SK-N-SH treated with all-trans-retinoic acid at 6 μM for 48 hours (cell line): ENCODE measurements around the gene FBXW4.

Experiments
- ATAC-seq: fragments of 200-7000 bp; cut with Tn5 transposase; 3 replicates; pipeline ENCODE4 v1.9.1; 2020; ENCODE audit warnings: mild to moderate bottlenecking, moderate library complexity
- BACH2 ChIP-seq: fragments of 250-450 bp; sonication (Bioruptor Pico); IDR thresholded peaks from 2 replicates; pipeline ENCODE4 v1.9.0; 2021; ENCODE audit warnings: mild to moderate bottlenecking, borderline replicate concordance
- CREB5 ChIP-seq: fragments of 250-450 bp; sonication (Bioruptor Pico); IDR thresholded peaks from 2 replicates; pipeline ENCODE4 v1.5.1; 2020; ENCODE audit warnings: low read depth, mild to moderate bottlenecking, moderate library complexity
- CSDC2 ChIP-seq: fragments of 250-450 bp; sonication (Bioruptor Pico); IDR thresholded peaks from 2 replicates; pipeline ENCODE4 v1.5.0; 2020; ENCODE audit warnings: mild to moderate bottlenecking, moderate library complexity
- CSRNP3 ChIP-seq: fragments of 250-450 bp; sonication (Bioruptor Pico); IDR thresholded peaks from 2 replicates; pipeline ENCODE4 v1.5.1; 2021; ENCODE audit warnings: mild to moderate bottlenecking, moderate library complexity
- ESRRG ChIP-seq: fragments of 250-450 bp; sonication (Bioruptor Pico); IDR thresholded peaks from 2 replicates; pipeline ENCODE4 v1.6.1; 2021; ENCODE audit warnings: mild to moderate bottlenecking
- ISL1 ChIP-seq: fragments of 250-450 bp; sonication (Bioruptor Pico); IDR thresholded peaks from 2 replicates; pipeline ENCODE4 v2.1.2; 2022; ENCODE audit warnings: mild to moderate bottlenecking, moderate library complexity
- POU6F1 ChIP-seq: fragments of 250-450 bp; sonication (Bioruptor Pico); IDR thresholded peaks from 2 replicates; pipeline ENCODE4 v1.8.0; 2021; ENCODE audit warnings: low read depth, mild to moderate bottlenecking, moderate library complexity, borderline replicate concordance
- PPARA ChIP-seq: fragments of 250-450 bp; sonication (Bioruptor Pico); IDR thresholded peaks from 2 replicates; pipeline ENCODE4 v1.5.0; 2020; ENCODE audit warnings: mild to moderate bottlenecking, borderline replicate concordance
- RARB ChIP-seq: fragments of 250-450 bp; sonication (Bioruptor Pico); IDR thresholded peaks from 2 replicates; pipeline ENCODE4 v1.8.0; 2021; ENCODE audit warnings: mild to moderate bottlenecking, moderate library complexity
- SNAI2 ChIP-seq: fragments of 250-450 bp; sonication (Bioruptor Pico); IDR thresholded peaks from 2 replicates; pipeline ENCODE4 v1.5.0; 2020; ENCODE audit warnings: mild to moderate bottlenecking, moderate library complexity
- TOX ChIP-seq: fragments of 250-450 bp; sonication (Bioruptor Pico); IDR thresholded peaks from 2 replicates; pipeline ENCODE4 v1.8.0; 2021; ENCODE audit warnings: mild to moderate bottlenecking, moderate library complexity, borderline replicate concordance
- TSHZ2 ChIP-seq: fragments of 250-450 bp; sonication (Bioruptor Pico); IDR thresholded peaks from 2 replicates; pipeline ENCODE4 v1.5.0; 2020; ENCODE audit warnings: mild to moderate bottlenecking, moderate library complexity
- ZC3H10 ChIP-seq: fragments of 250-450 bp; sonication (Bioruptor Pico); IDR thresholded peaks from 2 replicates; pipeline ENCODE4 v1.5.1; 2021; ENCODE audit warnings: mild to moderate bottlenecking, moderate library complexity
- ZFP3 ChIP-seq: fragments of 250-450 bp; sonication (Bioruptor Pico); IDR thresholded peaks from 2 replicates; pipeline ENCODE4 v1.5.0; 2020; ENCODE audit warnings: mild to moderate bottlenecking, moderate library complexity
- ZFP30 ChIP-seq: fragments of 450-650 bp; formaldehyde crosslinking; IDR thresholded peaks from 2 replicates; pipeline ENCODE4 v1.5.0; 2022; ENCODE audit warnings: mild to moderate bottlenecking, moderate library complexity
- ZNF565 ChIP-seq: fragments of 450-650 bp; formaldehyde crosslinking; conservative IDR thresholded peaks from 2 replicates; pipeline ENCODE4 v1.5.0; 2020; ENCODE audit warnings: low read depth, mild to moderate bottlenecking, moderate library complexity
- ZNF70 ChIP-seq: fragments of 450-650 bp; formaldehyde crosslinking; IDR thresholded peaks from 2 replicates; pipeline ENCODE4 v1.5.0; 2020; ENCODE audit warnings: mild to moderate bottlenecking, moderate library complexity
- ZNF8 ChIP-seq: fragments of 450-650 bp; formaldehyde crosslinking; IDR thresholded peaks from 2 replicates; pipeline ENCODE4 v1.5.0; 2020; ENCODE audit warnings: mild to moderate bottlenecking, moderate library complexity

FBXW4 gene

GRCh38 chr10:101602761-101603398 lies 92.1 kb downstream of the FBXW4 start:
- peak; percentile 96 for ATAC-seq

GRCh38 chr10:101601541-101601940 lies 93.4 kb downstream of the FBXW4 start:
- ATAC-seq, result no peak
- no peak for TF ChIP-seq POU6F1 (CRISPR knock-in tag)
- no peak for TF ChIP-seq ZFP3
- TF ChIP-seq BACH2 (CRISPR knock-in tag), result no peak
- no peak for TF ChIP-seq CREB5 (CRISPR knock-in tag)
- no peak for TF ChIP-seq ESRRG (CRISPR knock-in tag)
- TF ChIP-seq ZC3H10 (CRISPR knock-in tag), result no peak
- no peak for TF ChIP-seq CSRNP3
- no peak for TF ChIP-seq ZNF70 (CRISPR knock-in tag)
- no peak for TF ChIP-seq ZFP30 (CRISPR knock-in tag)
- no peak for TF ChIP-seq ZNF8
- TF ChIP-seq SNAI2 (CRISPR knock-in tag), result no peak
- no peak for TF ChIP-seq PPARA (CRISPR knock-in tag)
- no peak for TF ChIP-seq ZNF565 (CRISPR knock-in tag)
- TF ChIP-seq TOX, result no peak
- no peak for TF ChIP-seq TSHZ2
- TF ChIP-seq CSDC2, result no peak

More at GRCh38 chr10:101602761-101603398, 92.1 kb downstream of the FBXW4 start:
- TF ChIP-seq ZFP30 (CRISPR knock-in tag) (no peak), ZNF565 (CRISPR knock-in tag) (no peak), CSRNP3 (no peak), POU6F1 (CRISPR knock-in tag) (no peak), RARB (no peak), TSHZ2 (no peak), ZFP3 (no peak), ESRRG (CRISPR knock-in tag) (no peak), ISL1 (no peak)
